Putamen (tissue), 1 donor: ENCODE results near the gene MMEL1.

Experiments used
- DNase-seq: peaks from one replicate; pipeline ENCODE4 v3.0.0-alpha.2; 2016; ENCODE audit warnings: low spot score

The MMEL1 gene

DNA sequence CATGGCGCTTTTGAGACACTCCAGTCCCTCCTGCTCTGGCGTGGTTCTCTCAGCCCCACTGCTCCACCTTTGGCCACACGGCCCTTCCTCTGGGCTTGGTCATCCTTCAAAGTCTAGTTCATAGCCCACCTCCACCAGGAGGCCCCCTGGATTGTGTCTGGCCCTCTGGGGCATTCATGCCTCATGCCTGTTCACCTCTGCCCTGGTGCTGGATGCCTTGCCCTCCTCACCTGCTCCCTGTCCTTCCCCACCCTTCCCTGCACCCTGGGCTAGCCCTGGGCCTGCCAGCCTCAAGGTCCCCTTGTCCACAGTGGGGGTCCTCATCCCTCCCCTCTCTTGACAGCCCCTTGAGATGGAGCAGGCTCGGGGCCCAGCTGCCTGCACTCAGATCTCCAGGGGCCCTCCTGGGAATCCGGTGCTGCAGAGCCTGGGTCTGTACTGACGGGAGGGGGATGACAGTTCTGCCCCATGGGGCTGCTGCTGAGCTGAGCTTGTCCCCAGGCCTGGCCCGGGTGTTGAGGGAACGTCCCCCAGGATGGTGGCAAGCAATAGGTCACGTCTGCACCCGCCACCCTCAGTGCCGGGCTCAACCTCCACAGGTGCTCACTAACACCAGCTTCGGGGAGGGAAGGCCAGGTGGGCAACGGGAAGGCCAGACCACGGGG, 27.8 kb downstream of the MMEL1 start:
- DNase-seq = no peak

GRCh38 chr1:2604156-2604843, 28.5 kb downstream of the MMEL1 start:
- DNase-seq = no peak

GRCh38 chr1:2603521-2604155, 29.2 kb downstream of the MMEL1 start:
- DNase-seq = no peak

DNA sequence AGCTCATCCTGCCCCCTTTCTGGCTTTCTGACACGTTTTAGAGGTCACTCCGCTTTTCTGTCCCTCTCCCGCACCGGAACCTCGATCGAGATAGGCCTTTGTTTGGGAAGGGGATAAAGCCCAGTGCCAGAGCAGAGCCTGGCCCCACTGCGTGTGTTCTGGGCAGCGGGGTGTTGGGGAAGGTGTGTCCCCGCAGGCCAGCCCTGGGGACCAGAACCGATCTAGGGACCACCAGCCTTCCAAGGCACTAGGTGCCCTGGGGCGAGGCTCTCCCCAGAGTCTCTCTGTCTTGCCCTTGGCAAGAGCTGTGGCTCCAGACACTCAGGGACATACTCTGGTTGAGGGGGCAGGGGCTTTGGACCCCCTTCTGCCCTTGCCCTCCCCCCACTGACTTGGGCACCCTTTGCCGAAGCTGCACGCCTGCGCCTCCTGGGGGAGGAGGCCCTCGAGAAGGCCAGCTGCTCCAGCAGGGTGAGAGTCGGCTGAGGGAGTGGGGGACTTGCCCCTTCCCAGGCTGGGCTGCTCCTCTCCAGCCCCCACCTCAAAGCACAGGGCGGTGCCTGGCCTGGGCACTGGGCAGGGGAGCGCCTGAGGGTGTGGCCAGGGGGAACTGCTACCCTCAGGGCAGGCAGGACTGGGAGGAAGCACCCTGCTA, 29.8 kb downstream of the MMEL1 start:
- no peak for DNase-seq

- DNase-seq = no peak
Measured at GRCh38 chr1:2602311-2602835, 30.4 kb downstream of the MMEL1 start.

DNA sequence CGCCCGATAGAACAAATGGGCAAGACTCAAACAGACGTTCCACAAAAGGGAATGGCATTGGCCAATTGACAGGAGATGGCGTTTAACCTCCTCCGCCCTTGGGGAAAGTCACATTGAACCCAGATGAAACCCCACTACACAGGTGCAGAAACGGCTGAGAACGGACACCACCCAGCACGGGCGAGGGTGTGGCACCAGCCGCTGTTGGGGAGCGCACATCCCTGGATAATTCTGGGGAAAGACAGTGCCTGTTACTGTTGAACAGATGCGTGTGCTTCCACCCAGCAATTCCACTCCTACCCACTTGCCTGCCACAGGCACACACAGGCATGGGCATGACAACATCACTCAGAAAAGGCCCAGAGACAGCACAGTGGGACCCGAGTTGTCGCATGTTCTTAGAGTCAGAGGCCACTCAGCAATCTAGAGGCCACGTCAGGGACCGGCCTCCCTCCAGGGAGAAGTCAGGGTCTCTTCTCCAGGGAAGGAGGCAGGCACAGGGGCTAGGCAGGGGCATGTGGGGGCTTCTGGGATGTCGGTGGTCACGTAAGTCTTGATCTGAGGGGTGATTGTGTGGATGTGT, 31.0 kb downstream of the MMEL1 start:
- DNase-seq = no peak

- no peak for DNase-seq
Measured at GRCh38 chr1:2598329-2598931, 34.4 kb downstream of the MMEL1 start.

DNA sequence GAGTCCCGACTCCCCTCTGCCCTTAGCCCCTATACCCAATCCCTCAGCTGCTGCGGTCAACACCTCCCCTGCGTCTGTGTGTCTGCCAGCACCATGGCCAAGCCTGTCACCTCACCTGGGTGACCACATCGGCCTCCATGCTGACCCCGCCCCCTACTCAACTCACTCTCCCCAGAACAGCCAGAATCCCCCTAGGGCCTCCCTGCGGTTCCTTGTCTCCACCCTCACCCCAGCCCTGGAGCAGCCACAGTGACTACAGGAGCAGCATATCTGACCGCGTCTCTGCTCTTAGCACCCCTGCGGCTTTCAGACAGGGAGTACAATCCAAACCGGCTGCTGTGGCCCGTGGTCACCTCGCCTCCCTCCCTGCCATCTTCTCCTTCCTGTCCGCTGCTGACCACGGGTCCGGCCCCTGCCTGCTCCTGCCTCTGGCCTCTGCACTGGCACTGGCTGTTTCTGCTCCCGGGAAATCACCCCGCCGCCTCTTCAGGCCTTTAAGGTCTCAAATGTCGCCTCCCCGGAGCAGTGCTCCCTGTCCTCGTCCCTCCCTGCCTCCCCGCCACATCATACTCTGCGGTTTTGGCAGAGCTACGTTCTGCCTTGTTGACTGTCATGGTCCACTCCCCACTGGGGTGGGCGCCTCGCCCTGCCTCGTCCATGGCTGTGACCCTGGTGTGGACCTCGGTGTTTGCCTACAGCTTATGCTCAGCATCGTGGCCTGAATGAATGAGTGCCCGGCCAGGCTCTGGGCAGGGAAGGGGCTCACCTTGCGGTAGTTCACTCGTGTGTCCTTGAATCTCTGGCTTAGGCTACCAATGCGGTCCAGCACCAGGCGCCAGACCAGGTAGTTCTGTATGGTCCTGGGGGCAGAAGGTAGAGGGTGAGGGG, 35.1 kb downstream of the MMEL1 start:
- DNase-seq = no peak

DNA sequence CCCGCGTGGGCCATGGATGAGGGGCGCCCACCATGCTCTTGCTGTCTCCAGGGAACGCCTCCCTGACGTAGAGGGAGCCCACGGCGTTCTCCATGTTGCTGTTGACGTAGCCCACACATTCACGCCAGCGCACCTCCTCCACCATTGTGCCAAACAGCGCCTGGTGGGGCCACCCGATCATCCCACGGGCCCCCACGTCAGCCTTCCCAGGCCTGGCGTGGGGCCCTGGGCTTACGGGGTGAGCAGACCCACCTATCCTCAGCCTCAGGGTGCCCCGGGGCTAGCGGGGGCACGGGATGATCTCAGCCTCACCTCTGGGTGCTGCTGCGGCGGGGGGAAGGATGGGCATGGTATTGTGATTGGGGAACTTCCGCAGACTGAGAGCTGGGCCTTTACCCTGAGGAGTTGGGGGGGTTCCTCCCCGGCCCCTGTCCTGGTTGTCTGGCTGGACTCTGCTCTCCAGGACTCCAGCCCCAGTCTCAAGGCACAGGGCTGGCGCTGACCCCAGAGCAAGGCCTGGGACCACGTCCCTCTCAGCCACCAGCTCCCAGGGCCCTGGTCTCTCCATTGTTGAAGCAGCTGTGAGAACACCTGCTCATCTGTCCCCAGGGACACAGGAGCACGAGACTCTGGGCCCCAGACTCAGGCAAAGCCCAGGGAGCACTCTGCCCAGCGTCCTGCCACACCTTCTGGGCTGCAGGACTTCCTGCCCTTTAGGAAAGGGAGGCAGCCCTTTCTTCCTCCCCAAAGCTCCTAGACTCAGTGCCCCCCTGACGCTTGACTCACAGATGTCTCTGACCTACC, 36.1 kb downstream of the MMEL1 start:
- no peak for DNase-seq

- DNase-seq = no peak
Measured at GRCh38 chr1:2595812-2596529, 36.8 kb downstream of the MMEL1 start.

GRCh38 chr1:2595261-2595811, 37.5 kb downstream of the MMEL1 start:
- no peak for DNase-seq

GRCh38 chr1:2594641-2595131, 38.1 kb downstream of the MMEL1 start:
- DNase-seq = no peak

- DNase-seq = no peak
Measured at GRCh38 chr1:2594001-2594640, 38.7 kb downstream of the MMEL1 start.

GRCh38 chr1:2593251-2593878, 39.5 kb downstream of the MMEL1 start:
- DNase-seq = no peak

DNA sequence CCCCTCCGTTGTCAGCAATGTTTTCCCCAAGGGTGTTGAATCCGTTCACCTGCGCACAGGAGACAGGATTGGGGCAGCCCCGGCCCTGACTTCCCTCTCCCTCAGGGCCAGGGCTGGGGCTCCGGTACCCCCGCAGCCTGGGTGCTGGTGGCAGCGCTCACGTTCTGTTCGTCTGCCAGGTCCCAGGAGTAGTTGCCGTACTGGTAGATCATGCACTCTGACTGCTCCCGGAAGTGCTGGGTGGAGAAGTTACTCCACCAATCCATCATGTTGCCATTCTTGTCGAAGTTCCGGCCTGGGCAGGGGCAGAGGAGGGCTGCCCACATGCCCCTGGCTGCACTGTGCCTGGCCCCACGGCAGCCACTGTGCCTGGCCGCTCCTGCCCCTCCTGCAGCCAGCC, 40.1 kb downstream of the MMEL1 start:
- DNase-seq = no peak

GRCh38 chr1:2591581-2592261, 41.1 kb downstream of the MMEL1 start:
- DNase-seq = no peak

GRCh38 chr1:2591233-2591580, 41.6 kb downstream of the MMEL1 start:
- DNase-seq = no peak
